Measurements from ENCODE around the gene FBRS.
"Not testable (repeated sequence)": the region's sequence is repeated elsewhere in the genome, so short reads cannot be mapped to it uniquely, and the experiment has no call there.

The FBRS gene

GRCh38 chr16:30665830-30666190, 7.6 kb downstream of the FBRS start:
- no peak for DNase-seq

- DNase-seq: no peak
These were observed 8.4 kb downstream of the FBRS start for GRCh38 chr16:30666681-30667080.

- DNase-seq: no peak
These were observed 9.2 kb downstream of the FBRS start for GRCh38 chr16:30667361-30667905.

GRCh38 chr16:30668393-30668792, 10.2 kb downstream of the FBRS start:
- no peak for DNase-seq

- no peak for DNase-seq
These were observed 11.0 kb downstream of the FBRS start for GRCh38 chr16:30669026-30669902.

- DNase-seq: no peak
These were observed 11.9 kb downstream of the FBRS start for GRCh38 chr16:30669903-30670824.

- DNase-seq: no peak
These were observed 16.9 kb downstream of the FBRS start for GRCh38 chr16:30675143-30675542.

GRCh38 chr16:30677931-30678585, 19.8 kb downstream of the FBRS start:
- no peak for DNase-seq

GRCh38 chr16:30678586-30678970, 20.3 kb downstream of the FBRS start:
- no peak for DNase-seq

GRCh38 chr16:30680326-30680725, 22.1 kb downstream of the FBRS start:
- DNase-seq: no peak

- DNase-seq: no peak
These were observed 30.5 kb downstream of the FBRS start for GRCh38 chr16:30688701-30689100.

- no peak for DNase-seq
These were observed 33.7 kb downstream of the FBRS start for GRCh38 chr16:30691907-30692306.

- no peak for DNase-seq
These were observed 34.3 kb downstream of the FBRS start for GRCh38 chr16:30692396-30693064.

GRCh38 chr16:30694926-30695693, 36.9 kb downstream of the FBRS start:
- no peak for DNase-seq

- DNase-seq: not testable (repeated sequence)
These were observed 38.4 kb downstream of the FBRS start for GRCh38 chr16:30696646-30697045.

- no peak for DNase-seq
These were observed 39.3 kb downstream of the FBRS start for GRCh38 chr16:30697264-30698138.

- DNase-seq: peak; percentile 98
These were observed 40.0 kb downstream of the FBRS start for GRCh38 chr16:30698139-30698815.

- DNase-seq: peak; percentile 71
These were observed 40.8 kb downstream of the FBRS start, which contains the start of gene SRCAP for GRCh38 chr16:30698816-30699614. Gene SRCAP, plus strand, starts transcription at chr16:30699171. Its CDS starts 1,654 bp downstream, at chr16:30700825.

- DNase-seq: no peak
These were observed 41.4 kb downstream of the FBRS start for GRCh38 chr16:30699615-30700099.

Measured in NCI-H1092 treated with DMSO at 0.1 percent for 48 hours (cell line).